NCI-H1694 treated with DMSO at 0.1 percent for 48 hours (cell line): ENCODE results near the gene ABCC1.

Experiments used
- DNase-seq: peaks from one replicate; lab custom pipeline; 2025; lab: John Stamatoyannopoulos, UW

ABCC1 gene

DNA sequence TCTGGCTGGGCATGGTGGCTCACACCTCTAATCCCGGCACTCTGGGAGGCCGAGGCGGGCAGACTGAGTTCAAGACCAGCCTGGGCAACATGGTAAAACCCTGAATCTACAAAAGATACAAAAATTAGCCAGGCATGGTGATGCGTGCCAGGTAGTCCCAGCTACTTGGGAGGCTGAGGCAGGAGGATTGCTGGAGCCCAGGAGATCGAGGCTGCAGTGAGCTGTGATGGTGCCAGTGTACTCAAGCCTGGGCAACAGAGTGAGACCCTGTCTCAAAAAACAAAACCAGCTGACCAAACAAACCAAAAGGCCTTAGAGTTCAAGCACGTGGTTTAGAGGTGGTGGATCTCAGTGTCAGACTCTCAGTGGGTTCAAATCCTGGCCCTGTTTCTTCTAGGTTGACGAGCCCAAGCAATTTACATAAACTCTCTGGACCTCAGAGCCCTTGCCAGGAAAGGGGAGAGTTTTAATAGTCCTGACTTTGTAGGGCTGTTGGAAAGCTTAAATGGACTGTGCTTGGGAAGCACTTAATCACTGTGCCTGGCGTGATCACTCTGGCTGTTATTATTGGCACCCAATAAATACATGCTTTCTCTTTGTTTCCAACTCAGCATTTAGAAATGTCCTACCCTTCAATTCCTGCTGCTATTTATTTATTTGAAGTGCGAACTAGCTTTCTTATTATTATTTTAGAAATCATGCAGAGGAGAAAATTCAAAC is 44.7 kb downstream of the ABCC1 start:
- DNase-seq = no peak

DNA sequence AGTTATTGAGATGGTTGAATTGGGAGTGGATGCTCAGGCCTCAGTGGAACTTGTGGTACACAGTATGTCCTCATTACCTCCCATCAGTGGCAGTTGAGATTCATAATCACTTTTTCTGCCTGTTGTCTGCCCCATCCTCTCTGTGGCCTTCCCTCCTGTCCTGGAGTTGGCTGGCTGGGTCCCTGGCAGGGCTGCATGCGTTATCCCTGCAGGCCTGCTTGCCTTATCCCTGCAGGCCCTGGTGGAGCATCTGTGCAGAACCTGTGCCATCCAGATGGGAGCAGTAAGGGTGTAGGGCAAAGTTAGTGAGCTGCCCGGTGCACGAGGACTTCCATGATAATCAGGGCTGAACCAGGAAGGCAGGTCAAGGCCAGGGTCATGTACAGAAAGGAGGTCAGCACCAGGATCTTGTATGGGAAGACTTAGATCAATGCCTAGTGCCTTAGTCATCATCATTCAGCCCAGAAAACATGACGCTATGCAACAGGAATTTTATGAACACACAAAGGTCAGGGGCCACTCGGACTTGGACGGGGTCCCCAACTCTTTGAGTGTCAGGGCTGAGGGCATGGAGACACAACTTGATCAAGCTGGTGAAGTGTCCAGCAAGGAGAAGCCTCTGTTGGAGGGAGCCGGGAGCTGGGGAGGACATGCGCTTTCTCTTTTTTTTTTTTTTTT is 47.2 kb downstream of the ABCC1 start:
- DNase-seq = no peak

DNA sequence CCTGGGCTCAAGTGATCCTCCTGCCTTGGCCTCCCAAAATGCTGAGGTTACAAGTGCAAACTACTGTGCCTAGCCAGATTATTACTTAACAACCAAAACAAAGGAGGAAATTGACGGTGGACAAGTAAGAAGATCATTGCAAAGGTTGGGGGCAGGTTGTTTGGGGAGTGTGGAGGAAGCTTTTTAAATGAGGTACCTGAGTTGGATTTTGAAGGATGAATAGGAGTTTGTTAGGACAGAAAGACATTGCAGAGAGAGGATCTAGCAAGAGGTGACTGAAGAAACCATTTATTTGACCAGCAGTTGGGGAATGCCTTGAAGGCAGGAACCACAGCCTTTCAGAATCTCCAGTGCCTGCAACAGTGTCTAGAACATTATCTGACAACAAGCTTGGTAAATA is 51.3 kb downstream of the ABCC1 start:
- no peak for DNase-seq

DNA sequence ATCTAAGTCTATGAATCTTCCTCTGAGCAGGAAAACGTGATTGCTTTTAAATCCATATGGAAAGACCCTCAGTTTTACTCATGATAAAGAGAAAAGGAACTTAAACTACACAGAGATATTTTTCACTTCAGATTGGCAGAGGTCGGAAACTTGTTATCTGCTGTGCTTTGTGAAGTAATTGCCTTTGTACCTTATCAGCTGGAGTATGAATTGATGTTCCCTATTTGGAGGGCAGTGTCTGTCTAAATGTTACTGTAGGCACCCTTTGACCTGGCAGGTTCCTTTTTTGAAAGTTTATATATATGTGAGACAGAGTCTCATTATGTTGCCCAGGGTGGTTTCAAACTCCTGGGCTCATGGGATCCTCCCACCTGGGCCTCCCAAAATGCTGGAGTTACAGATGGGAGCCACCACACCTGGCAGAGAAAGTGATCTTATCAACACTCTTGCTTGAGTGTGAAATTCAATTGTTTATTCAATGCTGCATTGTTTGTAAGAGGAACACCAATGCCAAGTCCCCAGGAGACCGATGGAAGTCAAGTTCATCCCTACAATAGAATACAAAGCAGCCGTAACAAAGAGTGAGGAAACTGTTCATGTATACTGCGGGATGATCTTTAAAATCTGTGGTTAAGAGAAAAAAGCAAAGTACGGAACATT is 52.3 kb downstream of the ABCC1 start:
- no peak for DNase-seq

DNA sequence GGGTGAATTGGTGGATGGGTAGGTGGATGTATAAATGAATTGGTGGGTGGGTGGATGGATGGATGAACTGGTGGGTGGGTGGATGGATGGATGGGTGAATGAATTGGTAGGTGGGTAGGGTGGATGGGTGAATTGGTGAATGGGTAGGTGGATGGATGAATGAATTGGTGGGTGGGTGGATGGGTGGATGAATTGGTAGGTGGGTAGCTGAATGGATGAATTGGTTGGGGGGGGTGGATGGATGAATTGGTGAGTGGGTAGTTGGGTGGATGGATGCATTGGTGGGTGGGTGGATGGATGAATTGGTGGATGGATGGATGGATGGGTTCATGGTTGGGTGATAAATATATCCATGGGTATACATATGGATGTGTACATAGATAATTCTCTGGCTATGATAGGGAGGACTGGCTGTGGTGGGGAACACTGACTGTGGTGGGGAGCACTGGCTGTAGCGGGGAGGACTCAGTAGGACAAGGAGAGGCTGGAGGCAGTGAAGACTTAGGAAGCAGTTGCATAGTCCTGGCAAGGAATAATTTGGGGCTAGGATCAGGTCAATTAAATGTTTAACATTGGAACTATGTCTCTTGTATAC is 54.4 kb downstream of the ABCC1 start:
- DNase-seq = no peak

DNA sequence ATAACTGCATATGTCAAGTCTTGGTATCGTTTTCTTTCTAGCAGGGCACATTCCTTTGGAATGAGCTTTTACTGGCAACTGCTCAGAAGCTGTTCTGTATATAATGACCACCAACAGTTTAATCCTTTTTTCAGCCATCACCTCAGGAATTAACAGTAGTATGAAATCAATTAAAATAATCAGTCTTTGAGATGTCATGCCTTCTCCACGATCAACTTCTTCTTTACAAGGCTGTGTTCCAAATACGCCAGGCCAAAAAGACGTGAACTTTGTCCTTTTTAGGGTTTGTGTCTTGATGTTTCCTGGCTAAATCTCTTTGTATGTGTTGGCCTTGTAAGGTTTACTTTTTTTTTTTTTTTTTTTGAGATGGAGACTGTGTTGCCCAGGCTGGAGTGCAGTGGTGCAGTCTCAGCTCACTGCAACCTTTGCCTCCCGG is 54.9 kb downstream of the ABCC1 start:
- no peak for DNase-seq

DNA sequence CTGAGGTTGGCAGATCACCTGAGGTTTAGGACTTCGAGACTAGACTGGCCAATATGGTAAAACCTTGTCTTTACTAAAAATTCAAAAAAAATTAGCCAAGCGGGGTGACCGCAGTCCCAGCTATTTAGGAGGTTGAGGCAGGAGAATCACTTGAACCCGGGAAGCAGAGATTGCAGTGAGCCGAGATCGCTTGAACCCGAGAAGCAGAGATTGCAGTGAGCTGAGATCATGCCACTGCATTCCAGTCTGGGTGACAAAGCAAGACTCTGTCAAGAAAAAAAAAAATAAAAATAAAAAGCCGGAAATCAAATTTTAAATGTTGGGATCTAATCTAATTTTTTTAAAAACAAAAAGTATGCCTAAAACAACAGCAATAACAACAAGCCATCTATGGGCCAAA is 56.3 kb downstream of the ABCC1 start:
- no peak for DNase-seq

DNA sequence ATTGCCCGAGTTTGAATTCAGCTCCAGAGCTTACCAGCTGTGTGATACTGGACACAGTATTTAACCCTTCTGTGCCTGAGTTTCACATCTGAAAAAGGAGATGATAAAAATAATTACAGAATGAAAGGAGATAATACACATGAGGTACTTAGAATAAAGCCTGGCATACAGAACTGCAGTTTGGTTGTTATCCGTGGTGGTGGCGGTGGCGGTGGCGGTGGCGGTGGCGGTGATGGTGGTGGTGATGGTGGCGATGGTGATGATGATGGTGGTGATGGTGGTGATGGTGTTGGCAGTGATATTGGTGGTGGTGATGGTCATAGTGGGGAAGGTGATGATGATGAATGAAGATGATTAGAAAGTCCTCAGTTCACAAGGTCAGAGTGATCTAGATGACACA is 57.2 kb downstream of the ABCC1 start:
- DNase-seq = no peak

DNA sequence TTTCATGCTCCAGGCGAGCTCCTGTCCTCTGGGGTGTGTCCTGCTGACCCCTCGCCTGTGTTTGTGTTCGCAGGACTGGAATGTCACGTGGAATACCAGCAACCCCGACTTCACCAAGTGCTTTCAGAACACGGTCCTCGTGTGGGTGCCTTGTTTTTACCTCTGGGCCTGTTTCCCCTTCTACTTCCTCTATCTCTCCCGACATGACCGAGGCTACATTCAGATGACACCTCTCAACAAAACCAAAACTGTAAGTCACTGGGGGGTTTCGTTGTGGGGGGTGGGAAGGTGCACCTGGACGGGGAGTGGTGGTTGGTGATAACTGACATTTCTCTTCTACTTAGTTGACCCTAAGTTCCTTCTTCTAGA is 58.3 kb downstream of the ABCC1 start:
- DNase-seq = no peak

DNA sequence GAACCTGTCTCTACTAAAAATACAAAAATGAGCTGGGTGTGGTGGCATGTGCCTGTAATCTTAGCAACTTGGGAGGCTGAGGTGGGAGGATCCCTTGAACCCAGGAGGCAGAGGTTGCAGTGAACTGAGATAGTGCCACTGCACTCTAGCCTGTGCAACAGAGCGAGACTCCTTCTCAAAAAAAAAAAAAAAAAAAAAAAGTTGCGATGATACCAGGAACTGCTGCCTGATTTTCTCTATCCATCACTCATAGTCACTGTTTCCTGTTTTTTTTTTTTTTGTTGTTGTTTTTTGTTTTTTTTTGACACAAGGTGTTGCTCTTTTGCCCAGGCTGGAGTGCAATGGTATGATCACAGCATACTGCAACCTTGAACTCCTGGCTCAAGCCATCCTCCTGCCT is 59.2 kb downstream of the ABCC1 start:
- DNase-seq = no peak

DNA sequence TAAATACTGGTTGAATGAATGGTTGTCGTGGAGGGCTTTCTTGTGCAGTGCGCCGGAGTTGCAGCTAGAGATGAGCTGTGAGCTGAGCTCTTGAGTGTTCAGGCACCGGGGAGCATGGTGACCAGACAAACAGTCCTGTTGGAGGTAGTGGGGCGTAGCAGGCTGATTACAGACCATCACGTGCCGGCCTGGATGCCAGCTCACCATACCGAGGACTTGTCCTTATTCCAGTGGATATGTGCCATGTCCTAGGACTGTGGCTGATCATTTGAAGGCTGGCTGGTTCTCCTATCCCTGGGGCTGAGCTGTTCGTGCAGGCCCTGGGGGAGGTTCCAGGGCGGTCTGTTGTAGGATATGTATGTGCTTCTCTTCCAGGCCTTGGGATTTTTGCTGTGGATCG is 60.0 kb downstream of the ABCC1 start:
- DNase-seq = no peak

DNA sequence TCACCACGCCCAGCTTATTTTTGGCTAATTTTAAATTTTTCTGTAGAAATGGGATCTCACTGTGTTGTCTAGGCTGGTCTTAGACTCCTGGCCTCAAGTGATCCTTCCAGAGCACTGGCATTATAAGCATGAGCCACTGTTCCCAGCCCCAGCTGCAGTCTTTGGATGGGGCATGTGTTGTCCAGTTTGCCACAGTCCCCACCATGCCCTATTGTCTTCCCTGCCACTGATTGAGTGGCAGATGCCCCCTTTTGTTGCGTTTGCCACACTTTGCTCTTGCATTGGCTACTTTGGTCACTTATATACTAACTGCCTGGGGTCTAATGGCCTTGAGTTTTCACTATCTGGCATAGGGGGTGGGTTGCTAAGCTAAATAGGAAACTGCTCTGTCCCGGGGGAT is 60.8 kb downstream of the ABCC1 start:
- no peak for DNase-seq

DNA sequence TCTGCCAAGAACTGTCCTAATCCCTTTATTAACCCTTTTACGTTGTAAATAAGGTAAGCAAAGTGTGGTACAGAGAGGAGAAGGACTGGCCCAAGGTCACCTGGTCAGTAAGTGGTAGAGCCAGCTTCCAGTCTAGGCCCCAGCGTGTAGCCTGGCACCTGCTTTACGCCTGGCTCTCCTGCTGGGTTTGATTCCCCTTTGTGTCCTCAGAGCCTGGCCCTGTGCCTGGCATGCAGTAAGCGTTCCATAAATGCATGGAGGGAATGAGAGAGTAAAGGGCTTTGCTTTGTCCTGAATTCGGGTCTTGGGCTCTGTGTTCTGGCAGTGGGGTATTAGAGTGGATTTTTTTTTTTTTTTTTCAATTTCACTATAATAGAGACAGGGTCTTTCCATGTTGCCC is 62.7 kb downstream of the ABCC1 start:
- no peak for DNase-seq

DNA sequence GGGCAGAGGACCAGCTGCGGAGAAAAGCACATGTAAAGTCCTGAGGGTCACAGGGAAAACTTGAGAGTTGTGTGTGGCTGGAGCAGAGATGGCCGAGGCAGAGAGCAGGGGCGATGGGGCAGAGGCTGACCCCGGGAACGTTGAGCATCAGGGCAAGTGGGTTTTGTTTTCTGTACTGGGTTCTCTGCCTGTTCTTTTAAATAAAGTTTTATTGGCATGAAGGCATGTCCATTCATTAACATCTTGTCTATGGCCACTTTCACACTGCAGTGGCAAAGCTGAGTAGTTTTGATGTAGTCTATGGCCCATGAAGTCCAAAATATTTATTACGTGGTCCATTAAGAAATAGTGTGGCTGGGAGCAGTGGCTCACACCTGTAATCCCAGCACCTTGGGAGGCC is 64.4 kb downstream of the ABCC1 start:
- DNase-seq = no peak

DNA sequence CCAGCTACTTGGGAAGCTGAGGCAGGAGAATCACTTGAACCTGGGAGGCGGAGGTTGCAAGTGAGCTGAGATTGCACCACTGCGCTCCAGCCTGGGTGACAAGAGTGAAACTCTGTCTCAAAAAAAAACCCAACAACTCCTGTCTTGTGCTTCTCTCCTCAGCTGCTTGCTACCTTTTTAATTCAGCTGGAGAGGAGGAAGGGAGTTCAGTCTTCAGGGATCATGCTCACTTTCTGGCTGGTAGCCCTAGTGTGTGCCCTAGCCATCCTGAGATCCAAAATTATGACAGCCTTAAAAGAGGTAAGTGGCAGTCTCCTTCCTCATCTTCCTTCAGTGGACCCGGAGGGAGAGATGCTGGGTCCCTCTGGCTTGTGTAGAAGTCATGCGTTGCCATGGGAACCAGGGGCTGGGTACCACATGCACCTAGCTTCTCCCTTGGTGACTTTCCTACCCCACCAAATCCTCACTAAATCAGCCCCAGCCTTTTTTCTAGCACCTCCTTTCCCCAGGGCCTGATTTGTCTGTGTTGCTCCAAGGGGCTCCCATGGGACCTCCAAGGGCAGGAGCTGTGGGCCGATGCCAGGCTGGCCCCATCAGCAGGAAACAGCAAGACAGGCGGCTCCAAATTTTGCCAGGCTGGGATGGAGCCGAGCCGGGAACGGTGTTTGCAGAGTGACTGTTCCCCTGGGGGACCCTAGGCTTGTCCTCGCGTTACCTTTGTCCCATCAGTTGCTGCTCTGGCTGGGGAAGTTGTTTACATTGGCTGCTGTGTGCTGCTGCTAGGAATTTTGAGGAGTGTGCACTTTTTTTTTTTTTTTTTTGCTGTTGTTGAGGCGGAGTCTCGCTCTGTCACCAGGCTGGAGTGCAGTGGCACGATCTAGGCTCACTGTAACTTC is 65.2 kb downstream of the ABCC1 start:
- DNase-seq = peak; percentile 83

DNA sequence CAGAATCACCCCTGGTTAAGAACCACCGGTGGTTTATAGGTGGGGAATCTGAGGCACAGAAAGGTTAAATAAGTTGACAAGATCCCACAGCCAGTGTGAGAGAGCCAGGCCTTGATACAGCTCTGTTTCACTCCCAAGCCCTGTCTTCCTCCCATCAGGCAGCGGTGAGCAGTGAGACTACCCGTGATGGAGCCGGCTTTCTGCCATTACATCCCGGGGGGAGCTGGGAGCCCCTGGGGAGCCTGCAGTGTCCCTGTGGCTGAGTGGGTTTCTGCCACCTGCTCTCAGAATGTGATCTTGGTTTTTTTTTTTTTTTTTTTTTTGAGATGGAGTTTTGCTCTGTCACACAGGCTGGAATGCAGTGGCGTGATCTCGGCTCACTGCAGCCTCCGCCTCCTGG is 66.4 kb downstream of the ABCC1 start:
- no peak for DNase-seq

DNA sequence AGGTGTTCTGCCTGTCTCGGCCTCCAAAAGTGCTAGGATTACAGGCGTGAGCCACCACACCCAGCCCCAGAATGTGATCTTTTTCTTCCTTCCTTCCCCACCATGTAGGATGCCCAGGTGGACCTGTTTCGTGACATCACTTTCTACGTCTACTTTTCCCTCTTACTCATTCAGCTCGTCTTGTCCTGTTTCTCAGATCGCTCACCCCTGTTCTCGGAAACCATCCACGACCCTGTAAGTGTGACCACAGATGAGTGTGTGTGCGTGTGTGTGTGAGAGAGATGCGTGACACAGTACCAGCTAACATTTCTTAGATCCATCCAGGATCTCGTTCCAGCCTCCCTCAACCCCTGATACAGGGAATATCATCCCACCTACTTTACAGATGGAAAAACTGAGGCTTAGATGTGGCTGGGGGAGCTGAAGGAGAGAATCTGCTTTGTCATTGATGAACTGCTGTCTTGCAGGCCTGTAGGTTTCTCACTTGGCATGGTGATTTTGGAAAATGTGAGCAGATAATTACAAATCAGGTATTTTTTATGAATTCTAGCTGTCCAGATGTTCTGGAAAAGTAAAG is 67.1 kb downstream of the ABCC1 start:
- DNase-seq = no peak

DNA sequence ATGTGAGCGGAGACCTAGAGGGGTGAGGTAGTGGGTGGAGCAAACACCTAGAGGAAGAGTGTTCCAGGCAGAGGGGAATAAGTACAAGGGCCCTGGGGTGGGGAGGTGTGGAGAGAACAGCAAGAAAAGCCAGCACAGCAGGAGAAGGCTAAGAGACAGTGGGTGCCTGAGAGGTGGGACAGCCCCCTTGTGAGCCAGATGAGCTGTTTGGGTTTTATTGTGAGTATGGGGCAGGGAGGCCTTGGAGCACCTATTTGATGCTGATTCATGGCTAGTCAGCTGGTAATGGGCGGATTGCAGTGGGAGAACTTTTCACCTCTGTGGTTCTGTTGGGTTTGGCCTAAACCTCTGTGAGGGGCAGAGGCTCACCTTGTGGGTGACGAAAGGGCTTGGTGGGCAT is 68.4 kb downstream of the ABCC1 start:
- no peak for DNase-seq

DNA sequence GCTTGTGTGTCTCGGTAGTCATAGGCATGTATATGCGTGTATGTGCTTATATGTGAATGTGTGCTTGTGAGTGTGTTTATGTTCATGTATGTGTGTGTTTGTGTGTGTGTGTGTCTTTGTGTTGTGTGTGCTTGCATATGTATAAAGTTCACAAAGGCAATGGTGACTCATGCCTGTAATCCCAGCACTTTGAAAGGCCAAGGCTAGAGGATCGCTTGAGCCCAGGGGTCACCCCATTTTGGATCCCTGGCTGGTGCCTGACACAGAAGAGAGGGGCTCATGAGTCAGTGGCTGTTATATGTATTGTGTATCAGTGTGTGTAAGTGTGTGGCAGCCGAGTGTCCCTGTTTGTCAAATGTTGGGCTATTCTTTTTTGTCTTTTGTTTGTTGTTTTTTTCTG is 69.3 kb downstream of the ABCC1 start:
- no peak for DNase-seq

DNA sequence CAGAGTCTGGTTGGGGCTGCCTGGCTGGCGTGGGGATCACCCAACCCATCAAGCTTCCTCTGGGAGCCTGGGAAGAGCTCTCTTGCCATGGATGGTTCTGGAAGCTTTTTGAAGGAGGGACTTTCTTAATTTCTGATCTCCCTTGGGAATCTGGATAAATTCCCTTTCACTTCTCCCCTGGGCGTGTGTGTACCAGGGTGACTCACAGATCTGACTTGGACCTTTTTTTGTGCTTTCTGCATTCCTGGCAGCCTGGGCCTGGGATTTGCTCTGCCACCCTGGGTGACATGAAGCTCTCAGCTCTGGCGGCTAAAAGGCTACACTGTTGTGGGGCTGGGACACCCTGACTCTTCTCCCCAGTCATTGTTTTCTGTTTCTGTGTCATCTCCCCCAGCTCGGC is 70.1 kb downstream of the ABCC1 start:
- DNase-seq = no peak

DNA sequence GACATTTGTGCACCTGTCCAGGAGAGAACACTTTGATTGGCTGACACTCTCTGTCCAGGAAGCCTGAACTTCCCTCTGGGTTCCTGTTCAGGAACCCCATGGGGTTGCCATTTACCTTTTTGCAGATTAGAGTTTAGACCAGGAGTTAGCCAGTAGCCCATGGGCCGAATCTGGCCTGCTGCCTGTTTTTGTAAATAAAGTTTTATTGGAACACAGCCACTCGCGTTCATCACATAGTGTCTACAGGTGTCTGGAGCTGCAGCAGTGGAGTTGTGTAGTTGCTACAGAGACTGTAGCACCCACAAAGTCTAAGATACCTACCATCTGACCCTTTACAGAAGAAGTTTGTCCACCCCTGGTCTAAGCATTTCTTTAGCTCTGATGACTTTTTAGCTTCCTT is 70.9 kb downstream of the ABCC1 start:
- no peak for DNase-seq

DNA sequence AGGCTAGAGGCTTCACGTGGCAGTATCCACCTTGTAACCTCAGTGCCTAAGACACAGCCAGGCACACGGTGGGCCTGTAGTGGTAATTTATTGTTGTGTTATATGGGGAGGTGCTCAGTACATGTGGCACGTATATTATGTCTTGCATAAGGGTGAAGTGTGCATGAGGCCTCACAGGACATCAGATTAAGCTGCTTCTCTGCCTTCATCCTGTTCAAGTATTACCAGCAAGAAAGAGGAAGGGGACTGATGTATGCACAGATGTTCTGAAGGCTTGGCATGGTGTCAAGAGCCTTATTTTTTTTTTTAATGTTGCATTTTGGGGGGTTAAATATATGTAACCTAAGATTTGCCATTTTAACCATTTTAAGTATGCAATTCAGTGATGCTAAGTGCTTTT is 71.6 kb downstream of the ABCC1 start:
- no peak for DNase-seq
